LNCaP clone FGC (cell line): ENCODE results near the gene PRUNE2.

Experiments
- DNase-seq: peaks from one replicate; pipeline ENCODE4 v3.0.0-alpha.2; 2011; ENCODE audit warnings: low read depth
- H3K4me3 ChIP-seq: 2 replicates; pipeline ENCODE4 v1.5.1; 2011; ENCODE audit warnings: mild to moderate bottlenecking, low read depth, low read length, control low read depth
- CTCF ChIP-seq: IDR thresholded peaks from 2 replicates; pipeline ENCODE4 v1.5.1; 2012; ENCODE audit warnings: mild to moderate bottlenecking; ENCODE audit not compliant: control insufficient read depth, insufficient read depth; ENCODE audit errors: extremely low read depth

PRUNE2 gene

GRCh38 chr9:76690973-76691370 lies 214.9 kb downstream of the PRUNE2 start:
- H3K4me3 ChIP-seq, result no peak overlapping the region
- TF ChIP-seq CTCF, result no peak

GRCh38 chr9:76690246-76690972 lies 215.5 kb downstream of the PRUNE2 start:
- DNase-seq, result no peak
- H3K4me3 ChIP-seq, result no peak overlapping the region
- TF ChIP-seq CTCF, result no peak

More at GRCh38 chr9:76690973-76691370, 214.9 kb downstream of the PRUNE2 start:
- DNase-seq, result no peak

GRCh38 chr9:76688471-76689238 lies 217.3 kb downstream of the PRUNE2 start:
- no peak for TF ChIP-seq CTCF
- DNase-seq, result no peak
- no peak overlapping the region for H3K4me3 ChIP-seq

GRCh38 chr9:76687861-76688391 lies 218.0 kb downstream of the PRUNE2 start:
- no peak overlapping the region for H3K4me3 ChIP-seq
- DNase-seq, result no peak
- TF ChIP-seq CTCF, result no peak

- no peak overlapping the region for H3K4me3 ChIP-seq
- no peak for TF ChIP-seq CTCF
- DNase-seq, result no peak
These were observed 219.2 kb downstream of the PRUNE2 start for GRCh38 chr9:76686756-76687155.

GRCh38 chr9:76684213-76684612 lies 221.7 kb downstream of the PRUNE2 start:
- no peak for DNase-seq
- TF ChIP-seq CTCF, result no peak
- H3K4me3 ChIP-seq, result no peak overlapping the region
